HUES6 (cell line): ENCODE measurements around the gene ROM1.
"Not testable (repeated sequence)": the region's sequence is repeated elsewhere in the genome, so short reads cannot be mapped to it uniquely, and the experiment has no call there.

Source experiments
- H3K27ac ChIP-seq: 2 replicates; pipeline ENCODE4 v1.7.0; 2013; ENCODE audit warnings: low read depth, mild to moderate bottlenecking, low read length, inconsistent platforms
- H3K27me3 ChIP-seq: 2 replicates; pipeline ENCODE4 v1.6.1; 2013; ENCODE audit warnings: low read length; ENCODE audit not compliant: control insufficient read depth, insufficient read depth
- H3K36me3 ChIP-seq: 2 replicates; pipeline ENCODE4 v1.6.1; 2013; ENCODE audit warnings: low read length; ENCODE audit not compliant: control insufficient read depth, insufficient read depth
- H3K4me1 ChIP-seq: 2 replicates; pipeline ENCODE4 v1.6.1; 2013; ENCODE audit warnings: low read length; ENCODE audit not compliant: control insufficient read depth, insufficient read depth
- H3K4me3 ChIP-seq: 2 replicates; pipeline ENCODE4 v1.5.1; 2013; ENCODE audit warnings: low read depth, low read length
- H3K9ac ChIP-seq: one replicate; pipeline ENCODE4 v1.6.1; 2013; ENCODE audit warnings: mild to moderate bottlenecking, low read length
- H3K9me3 ChIP-seq: 2 replicates; pipeline ENCODE4 v1.6.1; 2013; ENCODE audit warnings: low read depth, low read length; ENCODE audit not compliant: control insufficient read depth, insufficient read depth

The ROM1 gene, protein sequence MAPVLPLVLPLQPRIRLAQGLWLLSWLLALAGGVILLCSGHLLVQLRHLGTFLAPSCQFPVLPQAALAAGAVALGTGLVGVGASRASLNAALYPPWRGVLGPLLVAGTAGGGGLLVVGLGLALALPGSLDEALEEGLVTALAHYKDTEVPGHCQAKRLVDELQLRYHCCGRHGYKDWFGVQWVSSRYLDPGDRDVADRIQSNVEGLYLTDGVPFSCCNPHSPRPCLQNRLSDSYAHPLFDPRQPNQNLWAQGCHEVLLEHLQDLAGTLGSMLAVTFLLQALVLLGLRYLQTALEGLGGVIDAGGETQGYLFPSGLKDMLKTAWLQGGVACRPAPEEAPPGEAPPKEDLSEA

DNA sequence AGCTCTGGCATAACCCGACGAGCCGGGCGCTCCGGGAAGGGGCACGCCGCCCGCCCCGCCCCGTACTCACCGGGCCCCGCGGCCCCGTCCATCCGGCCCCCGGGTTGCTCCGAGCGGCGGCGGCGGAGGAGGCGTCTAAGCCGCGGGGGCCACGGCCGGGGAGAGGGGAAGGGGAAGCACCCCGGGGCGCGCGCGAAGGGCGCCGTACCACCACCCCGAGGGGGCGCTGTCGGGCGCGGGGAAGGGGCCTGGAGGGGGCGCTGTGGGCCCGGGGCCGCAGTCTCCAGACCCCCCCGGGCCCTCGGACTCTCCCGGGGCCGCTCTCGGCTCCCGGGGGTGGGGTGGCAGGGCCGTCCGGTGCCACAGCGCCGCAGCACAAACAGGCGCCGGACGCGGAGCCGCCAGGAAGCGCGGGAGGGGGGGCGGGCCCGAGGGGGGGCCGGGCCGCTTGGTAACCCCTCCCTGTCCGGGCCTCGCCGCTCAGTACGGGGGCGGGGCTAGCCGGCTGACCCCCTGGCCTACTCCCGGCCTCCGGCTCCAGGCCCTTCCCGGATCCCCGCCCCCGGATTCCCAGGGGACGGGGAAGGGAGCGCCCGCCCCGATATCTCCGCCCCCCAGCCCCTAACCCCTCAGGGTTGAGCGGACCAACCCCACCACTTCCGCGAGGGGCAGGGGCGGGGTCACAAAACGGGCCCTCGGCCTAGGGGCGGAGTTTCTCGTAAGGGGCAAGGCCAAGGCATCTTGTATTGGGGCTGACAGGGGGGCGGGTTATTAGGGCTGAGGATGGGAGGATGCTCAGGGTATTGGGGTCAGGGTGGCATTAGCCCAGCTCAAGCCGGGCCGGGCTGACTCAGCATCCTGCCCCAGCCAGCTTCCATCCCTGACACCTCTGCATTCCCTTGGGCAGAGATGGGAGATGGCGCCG lies at the start of gene ROM1, which contains the start of gene EML3:
Gene ROM1 (plus strand): TSS at position 892 of the 925 bp plus-strand sequence. CDS start 25 bp downstream, at position 917.
Gene EML3 (minus strand): TSS at position 410 of the 925 bp plus-strand sequence. CDS start 318 bp downstream, at position 92.
- no peak within 1 kb of the TSS; the same call in 1 of the 2 replicates for H3K27ac ChIP-seq
- H3K4me1 ChIP-seq = peaks cover 23% of the 10 kb centered on the region
- H3K9ac ChIP-seq = peak within 1 kb of the TSS; percentile 70
- peak within 1 kb of the TSS; percentile 76 for H3K4me3 ChIP-seq
- peaks cover 20% of the 10 kb centered on the region for H3K36me3 ChIP-seq
- H3K9me3 ChIP-seq = no peaks in the 10 kb centered on the region
- H3K27me3 ChIP-seq = no peaks in the 10 kb centered on the region

DNA sequence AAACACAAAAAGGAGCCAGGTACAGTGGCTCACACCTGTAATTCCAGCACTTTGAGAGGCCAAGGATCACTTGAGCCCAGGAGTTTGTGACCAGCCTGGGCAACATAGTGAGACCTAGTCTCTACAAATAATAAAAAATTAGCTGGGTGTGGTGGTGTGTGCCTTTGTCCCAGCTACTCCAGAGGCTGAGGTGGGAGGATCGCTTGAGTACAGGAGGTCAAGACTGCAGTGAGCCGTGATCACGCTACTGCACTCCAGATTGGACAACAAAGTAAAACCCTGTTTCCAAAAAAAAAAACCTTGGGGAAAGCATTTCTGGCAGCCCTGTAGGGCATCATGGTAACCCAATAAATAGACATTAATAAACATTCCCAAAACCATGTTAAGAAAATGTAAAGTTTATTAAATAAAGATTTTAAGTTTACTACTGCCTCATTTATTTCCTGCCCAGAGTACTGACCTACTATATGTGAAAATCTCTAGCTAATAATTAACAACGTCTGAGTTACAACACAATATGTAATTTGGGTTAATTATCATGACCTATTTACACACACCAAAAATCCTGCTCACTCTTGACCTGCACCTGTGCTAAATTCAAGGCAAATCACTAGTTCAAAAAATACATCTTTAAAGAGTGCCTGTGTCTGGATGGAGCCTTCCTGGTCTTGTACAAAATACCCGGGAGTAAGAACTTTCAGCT lies 47.8 kb upstream of the ROM1 start:
- Histone ChIP-seq H3K4me3 (no peak overlapping the region), H3K27ac (no peak overlapping the region), H3K27me3 (no peaks in the 10 kb centered on the region), H3K9ac (no peak overlapping the region), H3K36me3 (peaks cover 82% of the 10 kb centered on the region), H3K4me1 (peaks cover 29% of the 10 kb centered on the region), H3K9me3 (no peaks in the 10 kb centered on the region)

DNA sequence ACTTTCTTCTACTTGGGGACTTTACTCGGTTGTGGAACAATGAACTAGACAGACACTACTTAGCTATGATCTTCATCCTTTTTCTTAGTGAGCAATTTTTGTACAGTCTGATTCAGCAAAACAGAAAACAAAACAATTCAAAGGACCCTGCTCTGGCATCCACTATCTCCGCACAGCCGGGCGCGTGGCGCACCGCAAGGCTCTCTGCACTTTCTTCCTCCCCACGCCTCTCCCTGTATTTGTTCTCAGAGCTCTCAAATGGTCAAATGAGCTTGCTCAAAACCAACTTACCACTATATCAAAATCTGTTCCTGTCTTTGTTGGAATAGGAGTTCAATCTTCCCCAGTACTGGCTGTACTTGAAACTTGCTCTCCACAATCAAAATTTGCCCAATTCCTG lies 46.8 kb upstream of the ROM1 start:
- H3K4me1 ChIP-seq = peaks cover 22% of the 10 kb centered on the region
- H3K27me3 ChIP-seq = no peaks in the 10 kb centered on the region
- no peak overlapping the region for H3K4me3 ChIP-seq
- H3K9ac ChIP-seq = no peak overlapping the region
- H3K36me3 ChIP-seq = peaks cover 90% of the 10 kb centered on the region
- H3K27ac ChIP-seq = no peak overlapping the region
- no peaks in the 10 kb centered on the region for H3K9me3 ChIP-seq

DNA sequence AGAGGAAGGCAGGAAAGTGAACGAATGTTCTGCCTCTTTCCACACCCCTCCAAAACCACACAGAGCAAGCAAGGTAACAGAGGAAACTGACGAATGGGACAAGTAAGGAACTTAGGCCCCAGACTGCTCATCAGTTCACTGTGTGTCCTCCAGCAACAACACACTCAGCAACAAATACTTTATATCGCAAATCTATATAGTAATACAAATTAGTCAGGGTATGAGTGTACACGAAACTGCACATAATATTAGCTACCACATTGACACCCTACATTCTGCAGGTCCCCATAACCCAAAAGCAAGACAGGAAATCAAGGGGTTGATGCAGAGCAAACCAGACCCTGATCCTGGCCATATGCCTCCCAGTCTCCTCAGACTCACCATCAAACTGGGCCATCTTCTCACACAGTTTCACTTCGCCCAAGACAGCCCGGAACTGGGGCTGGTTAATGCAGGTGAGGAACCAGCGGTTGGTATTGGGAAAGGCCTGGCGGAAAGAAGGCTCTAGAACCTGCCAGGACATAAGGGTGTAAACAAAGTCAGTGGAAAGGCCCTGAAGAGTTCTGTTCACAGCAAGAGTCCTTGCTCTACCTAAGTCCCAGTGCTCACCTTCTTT lies 45.9 kb upstream of the ROM1 start:
- no peaks in the 10 kb centered on the region for H3K27me3 ChIP-seq
- peaks cover 95% of the 10 kb centered on the region for H3K36me3 ChIP-seq
- no peaks in the 10 kb centered on the region for H3K9me3 ChIP-seq
- H3K4me1 ChIP-seq = peaks cover 16% of the 10 kb centered on the region
- no peak overlapping the region for H3K27ac ChIP-seq
- no peak overlapping the region for H3K9ac ChIP-seq
- H3K4me3 ChIP-seq = no peak overlapping the region

DNA sequence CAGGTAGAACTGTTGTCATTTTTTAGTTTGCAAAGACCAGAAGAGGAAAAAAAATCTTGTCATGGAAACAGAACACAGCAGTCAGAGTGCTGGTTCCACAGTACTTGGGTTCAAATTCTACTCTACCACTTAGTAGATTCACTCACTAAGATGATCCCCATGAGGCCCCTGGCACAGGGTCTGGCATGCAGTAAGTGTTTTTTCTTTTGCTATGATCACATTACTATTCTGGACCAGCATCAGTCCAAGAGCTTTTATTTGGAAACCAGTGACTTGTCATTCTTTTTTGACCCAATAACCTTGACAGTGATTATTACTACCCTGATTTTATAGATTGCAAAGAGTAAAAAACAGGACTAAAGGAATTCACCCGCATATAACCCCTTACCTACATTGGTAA lies 43.4 kb upstream of the ROM1 start:
- Histone ChIP-seq H3K4me1 (0 out of 2 replicates have a peak, but pooled peaks cover 8% of the 10 kb centered on the region), H3K4me3 (no peak overlapping the region), H3K27ac (no peak overlapping the region), H3K9ac (no peak overlapping the region), H3K36me3 (peaks cover 85% of the 10 kb centered on the region), H3K9me3 (no peaks in the 10 kb centered on the region), H3K27me3 (no peaks in the 10 kb centered on the region)

DNA sequence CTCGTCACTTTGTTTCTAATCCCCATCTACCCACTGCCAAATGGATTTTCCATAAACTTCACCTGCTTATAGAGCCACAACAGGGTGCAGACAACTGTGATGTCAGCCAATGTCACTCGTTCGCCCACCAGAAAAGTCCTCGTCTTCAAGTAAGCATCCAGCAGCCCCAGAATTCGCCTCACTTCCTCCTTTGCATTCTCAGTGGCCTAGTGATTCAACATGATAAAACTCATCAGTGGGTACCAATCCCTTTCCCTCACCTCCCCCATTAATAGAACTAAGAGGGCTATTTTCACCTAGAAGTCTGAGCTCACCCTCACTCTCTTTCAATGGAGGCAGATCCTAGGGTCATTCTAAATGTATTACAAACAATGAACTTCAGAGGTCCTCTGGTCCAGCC lies 42.2 kb upstream of the ROM1 start:
- Histone ChIP-seq H3K4me1 (peaks cover 18% of the 10 kb centered on the region), H3K36me3 (peaks cover 77% of the 10 kb centered on the region)
- not testable (repeated sequence) for H3K4me3 ChIP-seq, H3K9me3 ChIP-seq, H3K27ac ChIP-seq, H3K27me3 ChIP-seq, H3K9ac ChIP-seq

DNA sequence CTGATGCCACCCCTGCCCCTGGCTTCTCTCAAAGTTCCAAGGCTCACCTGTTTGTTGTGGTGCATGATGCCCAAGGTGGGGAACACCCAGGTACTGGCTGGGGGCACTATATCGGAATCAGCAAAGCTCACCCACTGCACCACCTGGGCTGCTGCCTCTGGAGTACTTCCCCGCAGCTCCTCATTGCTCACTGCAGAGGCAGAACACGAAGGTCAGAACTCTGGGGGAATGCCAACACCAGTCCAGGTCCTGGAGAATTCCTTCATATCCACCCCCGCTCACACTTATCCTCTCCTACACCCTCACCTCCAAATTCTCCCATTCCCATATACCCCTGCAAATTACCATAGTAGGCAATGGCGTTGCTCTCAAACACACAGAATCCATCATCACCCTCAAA lies 41.6 kb upstream of the ROM1 start:
- not testable (repeated sequence) for H3K9ac ChIP-seq, H3K9me3 ChIP-seq, H3K27me3 ChIP-seq, H3K27ac ChIP-seq
- H3K4me3 ChIP-seq = peak overlapping the region; percentile 94
- H3K4me1 ChIP-seq = peaks cover 18% of the 10 kb centered on the region
- H3K36me3 ChIP-seq = peaks cover 77% of the 10 kb centered on the region

DNA sequence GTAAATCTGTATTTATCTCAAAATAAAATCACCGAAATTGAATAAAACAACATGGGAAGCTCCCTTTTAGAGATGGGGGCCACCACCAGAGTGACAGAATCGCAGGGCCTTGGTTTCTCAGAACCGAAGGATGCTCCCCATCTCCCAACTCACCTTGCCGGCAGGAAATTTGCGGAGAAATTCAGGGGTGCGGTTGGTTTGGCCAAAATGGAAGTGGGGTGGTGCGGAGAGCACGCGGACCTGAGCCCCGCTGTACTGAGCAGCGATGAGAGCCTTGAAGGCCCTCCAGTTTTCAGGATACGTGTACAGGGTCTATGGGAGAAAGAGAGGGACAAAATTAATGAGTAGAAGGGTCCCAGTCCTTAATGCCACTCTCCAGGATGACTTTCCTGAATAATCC lies 40.6 kb upstream of the ROM1 start:
- peak overlapping the region; percentile 96 for H3K9ac ChIP-seq
- H3K27ac ChIP-seq = no peak overlapping the region; the same call in 1 of the 2 replicates
- no peaks in the 10 kb centered on the region for H3K27me3 ChIP-seq
- peak overlapping the region; percentile 94 for H3K4me3 ChIP-seq
- peaks cover 76% of the 10 kb centered on the region for H3K36me3 ChIP-seq
- H3K9me3 ChIP-seq = no peaks in the 10 kb centered on the region
- H3K4me1 ChIP-seq = peaks cover 18% of the 10 kb centered on the region

DNA sequence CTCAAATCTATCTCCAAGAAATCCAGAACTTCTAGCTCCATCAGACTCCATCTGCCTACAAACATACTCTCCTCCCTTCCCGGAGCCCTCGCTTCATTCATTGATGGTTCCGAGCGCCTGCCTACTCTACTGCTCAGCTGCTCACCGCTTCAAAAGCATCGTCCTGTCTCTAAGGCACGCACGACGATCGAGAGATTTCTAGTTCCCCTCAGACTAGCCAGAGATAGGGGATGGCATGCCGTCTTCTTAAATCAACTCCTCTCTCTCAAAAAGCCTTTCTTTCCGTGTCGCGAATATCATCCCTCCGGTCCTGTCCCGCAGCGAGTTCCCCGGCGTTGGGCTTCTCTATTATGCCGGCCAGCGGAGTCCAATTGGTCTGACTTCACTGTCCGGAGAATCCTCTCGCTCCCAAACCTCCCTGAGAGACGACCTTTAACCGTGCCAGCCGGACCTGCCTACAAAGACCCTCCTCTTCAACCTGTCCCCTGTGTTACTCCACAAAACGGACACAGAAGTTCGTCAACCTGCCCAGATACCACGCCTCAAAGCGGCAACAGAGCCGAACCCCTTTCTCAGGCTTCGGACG lies 40.0 kb upstream of the ROM1 start:
- H3K27me3 ChIP-seq = no peaks in the 10 kb centered on the region
- H3K4me3 ChIP-seq = peak overlapping the region; percentile 94
- peaks cover 18% of the 10 kb centered on the region for H3K4me1 ChIP-seq
- H3K9me3 ChIP-seq = no peaks in the 10 kb centered on the region
- H3K9ac ChIP-seq = peak overlapping the region; percentile 96
- H3K27ac ChIP-seq = peak overlapping the region; percentile 88
- peaks cover 73% of the 10 kb centered on the region for H3K36me3 ChIP-seq
